HG03432 (cell line): ENCODE measurements around the gene ZNF627.
"Not testable (repeated sequence)": the region's sequence is repeated elsewhere in the genome, so short reads cannot be mapped to it uniquely, and the experiment has no call there.

Source experiments
- ATAC-seq: cut with Tn5 transposase; IDR thresholded peaks from one replicate; pipeline ENCODE4 v1.9.1; 2021; ENCODE audit warnings: mild to moderate bottlenecking, moderate library complexity; ENCODE audit not compliant: unreplicated experiment

The ZNF627 gene

GRCh38 chr19:11597202-11598102 lies at the start of gene ZNF627:
Gene ZNF627 (plus strand): TSS chr19:11597483. CDS start chr19:11597628, 145 bp downstream.
- ATAC-seq = peak; percentile 93

- ATAC-seq = no peak
These were observed 49.2 kb upstream of the ZNF627 start for GRCh38 chr19:11547929-11548700.

DNA sequence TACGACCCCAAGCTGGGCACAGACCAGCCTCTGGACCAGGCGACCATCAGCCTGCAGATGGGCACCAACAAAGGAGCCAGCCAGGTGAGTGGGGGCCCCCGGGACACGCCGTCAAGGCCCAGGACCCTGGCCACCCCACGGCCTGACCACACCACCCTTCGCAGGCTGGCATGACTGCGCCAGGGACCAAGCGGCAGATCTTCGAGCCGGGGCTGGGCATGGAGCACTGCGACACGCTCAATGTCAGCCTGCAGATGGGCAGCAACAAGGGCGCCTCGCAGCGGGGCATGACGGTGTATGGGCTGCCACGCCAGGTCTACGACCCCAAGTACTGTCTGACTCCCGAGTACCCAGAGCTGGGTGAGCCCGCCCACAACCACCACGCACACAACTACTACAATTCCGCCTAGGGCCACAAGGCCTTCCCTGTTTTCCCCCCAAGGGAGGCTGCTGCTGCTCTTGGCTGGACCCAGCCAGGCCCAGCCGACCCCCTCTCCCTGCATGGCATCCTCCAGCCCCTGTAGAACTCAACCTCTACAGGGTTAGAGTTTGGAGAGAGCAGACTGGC lies 47.8 kb upstream of the ZNF627 start:
- ATAC-seq = no peak

GRCh38 chr19:11550265-11550664 lies 47.0 kb upstream of the ZNF627 start:
- no peak for ATAC-seq

DNA sequence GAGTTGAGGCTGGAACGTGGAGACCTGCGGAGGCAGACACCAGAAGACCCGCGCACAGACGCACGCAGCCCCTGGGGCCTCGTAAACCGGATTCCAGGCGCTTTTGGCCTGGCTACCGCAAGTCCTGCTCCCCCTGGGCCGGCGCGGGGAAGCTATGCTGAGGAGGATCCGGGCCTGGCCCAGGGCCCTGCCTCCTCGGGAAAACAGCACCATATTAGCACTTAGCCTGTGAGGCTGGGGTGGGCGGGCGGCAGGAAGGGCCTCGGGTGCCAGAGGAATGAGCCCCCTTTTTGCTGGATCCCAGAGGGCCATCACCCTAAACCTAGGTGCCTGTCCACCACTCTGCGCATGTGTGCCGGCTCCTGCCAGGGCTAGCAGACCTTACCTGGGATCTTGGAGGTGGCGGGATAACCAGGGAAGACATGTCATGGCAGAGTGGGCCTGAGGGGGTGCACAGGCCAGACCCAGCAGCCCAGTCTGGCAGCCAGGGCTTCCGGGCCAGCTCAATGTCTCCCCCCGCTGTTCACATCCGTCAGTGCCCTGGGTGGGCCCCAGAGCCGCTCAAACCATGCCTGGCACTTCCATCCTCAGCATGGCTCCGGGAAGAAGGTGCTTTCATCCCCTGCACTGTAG lies 45.6 kb upstream of the ZNF627 start:
- ATAC-seq = no peak

GRCh38 chr19:11552666-11553372 lies 44.5 kb upstream of the ZNF627 start:
- no peak for ATAC-seq

DNA sequence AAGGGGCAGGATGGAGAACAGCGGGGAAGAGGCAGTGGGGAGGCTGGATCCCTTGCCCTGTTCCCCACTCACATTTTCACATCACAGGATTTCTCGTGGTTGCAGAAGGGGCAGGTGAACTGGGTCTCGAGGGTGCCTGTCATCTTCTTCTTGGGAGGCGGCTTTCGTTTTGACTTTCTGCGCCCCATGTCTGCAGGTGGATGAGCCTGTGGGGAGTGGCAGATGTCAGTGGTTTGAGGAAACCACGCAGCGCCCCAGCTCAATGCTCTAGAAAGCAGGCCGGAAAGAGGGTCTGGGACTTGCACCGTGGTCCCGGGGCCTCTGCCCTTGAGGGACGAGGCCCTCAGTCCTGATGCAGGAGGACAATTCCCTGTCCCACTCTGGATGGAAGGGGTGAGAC lies 43.1 kb upstream of the ZNF627 start:
- ATAC-seq = no peak

DNA sequence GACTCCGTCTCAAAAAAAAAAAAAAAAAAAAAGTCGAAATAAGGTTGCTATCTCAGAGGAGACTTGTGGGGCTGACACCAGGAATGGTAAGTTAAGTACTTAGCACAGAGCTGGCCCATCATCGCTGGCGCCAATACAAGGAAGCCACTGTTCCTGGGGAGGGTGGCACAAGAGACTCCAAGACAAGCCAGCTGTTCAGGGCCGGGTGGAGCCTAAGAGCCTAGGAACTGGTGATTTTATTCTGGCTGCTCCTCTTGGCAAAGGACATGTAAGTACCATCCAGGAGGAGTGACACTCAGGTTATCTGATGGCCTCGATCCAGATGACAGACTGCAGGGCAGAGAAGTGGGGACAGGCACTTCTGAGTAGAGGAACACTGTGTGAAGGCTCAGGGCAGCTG lies 42.0 kb upstream of the ZNF627 start:
- no peak for ATAC-seq

DNA sequence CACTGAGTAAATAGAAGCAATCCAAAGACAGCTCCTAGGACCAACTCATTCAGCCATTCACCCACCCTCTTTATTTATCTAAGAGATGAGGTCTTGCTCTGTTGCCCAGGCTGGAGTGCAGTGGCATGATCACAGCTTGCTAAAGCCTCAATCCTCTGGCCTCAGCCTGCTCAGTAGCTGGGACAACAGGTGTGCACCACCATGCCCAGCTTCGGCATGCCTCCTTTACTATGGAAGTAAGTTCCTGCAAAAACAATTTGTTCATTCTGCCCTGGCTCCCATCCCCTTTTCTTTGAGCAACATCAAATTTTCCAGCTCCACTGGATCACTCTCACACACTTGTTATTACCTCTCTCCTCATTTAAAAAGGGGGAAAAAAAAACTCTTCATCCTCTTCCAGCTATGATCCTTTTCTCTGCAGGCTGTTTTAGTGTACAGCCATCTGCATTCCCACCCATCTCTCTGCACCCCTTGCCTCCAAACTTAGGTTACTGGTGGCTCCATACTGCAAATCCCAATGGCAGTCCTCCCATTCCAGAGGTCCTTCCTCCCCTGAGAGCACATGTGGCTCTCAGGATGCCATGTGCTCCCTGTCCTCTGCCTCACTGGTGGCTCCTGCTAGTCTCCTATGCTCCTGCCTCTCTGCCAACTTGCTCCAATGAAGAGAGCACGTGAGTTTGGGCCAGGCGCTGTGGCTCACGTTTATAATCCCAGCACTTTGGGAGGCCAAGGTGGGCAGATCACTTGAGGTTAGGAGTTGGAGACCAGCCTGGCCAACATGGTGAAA lies 40.5 kb upstream of the ZNF627 start:
- no peak for ATAC-seq

- ATAC-seq = peak; percentile 78
These were observed 38.1 kb upstream of the ZNF627 start, which contains the start of gene ELOF1 for GRCh38 chr19:11558881-11559828. Gene ELOF1 (minus strand): TSS chr19:11559230. CDS start chr19:11554347, 4,883 bp downstream.

DNA sequence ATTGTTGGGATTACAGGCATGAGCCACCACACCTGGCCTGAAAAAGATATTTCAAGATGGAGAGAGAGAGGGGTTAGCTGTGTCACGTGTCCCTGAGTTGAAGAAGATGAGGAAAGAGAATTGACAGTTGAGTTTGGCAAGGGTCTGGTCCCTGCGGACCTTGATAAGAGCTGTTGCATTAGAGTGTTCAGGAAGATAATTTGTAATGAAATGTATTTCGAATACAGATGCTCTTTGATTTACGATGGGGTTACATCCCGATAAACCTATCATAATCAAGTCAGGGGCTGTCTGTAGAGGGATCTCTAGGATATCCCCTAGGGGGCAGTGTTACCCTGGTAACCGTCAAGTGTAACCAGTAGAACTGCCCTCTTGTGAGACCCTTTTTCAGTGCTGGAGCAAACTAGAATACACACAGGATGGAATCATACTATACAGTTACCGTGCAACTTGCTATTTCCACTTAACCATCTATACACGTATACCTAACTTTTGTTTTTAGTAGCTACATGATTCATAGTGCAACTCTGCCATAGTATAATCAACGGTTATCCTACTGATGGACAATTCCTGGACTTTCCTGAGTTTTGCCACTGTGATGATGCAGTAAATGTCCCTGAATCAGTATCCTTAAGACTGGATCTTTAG lies 36.8 kb upstream of the ZNF627 start:
- ATAC-seq = no peak

DNA sequence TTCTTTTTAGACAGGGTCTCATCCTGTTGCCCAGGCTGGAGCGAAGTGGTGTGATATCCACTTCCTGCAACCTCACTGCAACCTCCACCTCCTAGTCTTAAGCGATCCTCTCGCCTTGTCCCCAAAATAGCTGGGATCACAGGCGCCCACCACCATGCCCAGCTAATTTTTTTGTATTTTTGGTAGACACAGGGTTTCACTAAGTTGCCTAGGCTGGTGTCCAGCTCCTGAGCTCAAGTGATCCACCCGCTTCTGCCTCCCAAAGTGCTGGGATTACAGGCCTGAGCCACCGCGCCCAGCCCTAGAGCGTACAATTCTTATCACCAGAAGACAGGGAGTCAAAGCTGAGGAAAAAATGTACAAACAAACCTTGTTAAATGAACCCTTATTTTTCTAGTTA lies 33.8 kb upstream of the ZNF627 start:
- ATAC-seq = no peak

DNA sequence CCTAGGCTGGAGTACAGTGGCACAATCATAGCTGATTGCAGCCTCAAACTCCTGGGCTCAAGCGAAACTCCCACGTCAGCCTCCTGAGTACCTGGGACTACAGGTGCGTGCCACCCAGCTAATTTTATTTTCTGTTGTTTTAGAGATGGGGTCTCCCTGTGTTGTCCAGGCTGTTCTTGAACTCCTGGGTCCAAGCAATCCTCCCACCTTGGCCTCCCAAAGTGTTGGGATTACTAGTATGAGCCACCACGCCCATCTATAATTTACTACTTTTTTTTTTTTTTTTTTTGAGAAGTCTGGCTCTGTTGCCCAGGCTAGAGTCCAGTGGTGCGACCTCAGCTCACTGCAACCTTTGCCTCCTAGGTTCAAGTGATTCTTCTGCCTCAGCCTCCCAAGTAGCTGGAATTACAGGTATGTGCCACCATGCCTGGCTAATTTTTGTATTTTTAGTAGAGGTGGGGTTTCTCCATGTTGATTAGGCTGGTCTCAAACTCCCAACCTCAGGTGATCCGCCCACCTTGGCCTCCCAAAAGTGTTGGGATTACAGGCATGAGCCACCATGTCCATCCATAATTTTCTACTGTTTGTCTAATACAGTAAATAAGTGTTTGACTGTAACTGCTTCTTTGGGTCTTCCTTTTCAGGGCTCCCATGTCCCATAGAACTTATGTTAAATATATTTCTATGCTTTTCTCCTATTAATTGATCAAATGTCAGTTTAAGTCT lies 33.0 kb upstream of the ZNF627 start:
- not testable (repeated sequence) for ATAC-seq

GRCh38 chr19:11565649-11565980 lies 31.7 kb upstream of the ZNF627 start:
- ATAC-seq = not testable (repeated sequence)

- no peak for ATAC-seq
These were observed 31.1 kb upstream of the ZNF627 start for GRCh38 chr19:11566164-11566563.

DNA sequence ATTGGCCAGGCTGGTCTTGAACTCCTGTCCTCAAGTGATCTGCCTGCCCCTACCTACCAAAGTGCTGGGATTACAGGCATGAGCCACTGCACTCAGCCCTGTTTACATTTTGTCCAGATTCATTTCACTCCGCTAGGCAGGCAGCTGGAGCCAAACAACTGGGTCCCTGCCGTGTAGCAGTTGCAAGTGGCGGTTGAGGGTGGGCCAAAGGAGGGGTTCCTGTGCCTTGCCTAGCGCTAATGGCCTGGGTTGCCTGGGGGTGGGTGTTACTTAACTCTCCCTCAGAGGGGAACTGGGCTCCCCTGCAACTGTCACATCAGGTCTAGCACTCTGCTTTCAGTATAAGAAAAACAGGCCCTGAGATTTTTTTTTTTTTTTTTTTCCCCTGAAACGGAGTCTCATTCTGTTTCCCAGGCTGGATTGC lies 27.2 kb upstream of the ZNF627 start:
- ATAC-seq = no peak

GRCh38 chr19:11573354-11573753 lies 23.9 kb upstream of the ZNF627 start:
- ATAC-seq = not testable (repeated sequence)
